ENCODE measurements around the gene SETD1A.

DNA sequence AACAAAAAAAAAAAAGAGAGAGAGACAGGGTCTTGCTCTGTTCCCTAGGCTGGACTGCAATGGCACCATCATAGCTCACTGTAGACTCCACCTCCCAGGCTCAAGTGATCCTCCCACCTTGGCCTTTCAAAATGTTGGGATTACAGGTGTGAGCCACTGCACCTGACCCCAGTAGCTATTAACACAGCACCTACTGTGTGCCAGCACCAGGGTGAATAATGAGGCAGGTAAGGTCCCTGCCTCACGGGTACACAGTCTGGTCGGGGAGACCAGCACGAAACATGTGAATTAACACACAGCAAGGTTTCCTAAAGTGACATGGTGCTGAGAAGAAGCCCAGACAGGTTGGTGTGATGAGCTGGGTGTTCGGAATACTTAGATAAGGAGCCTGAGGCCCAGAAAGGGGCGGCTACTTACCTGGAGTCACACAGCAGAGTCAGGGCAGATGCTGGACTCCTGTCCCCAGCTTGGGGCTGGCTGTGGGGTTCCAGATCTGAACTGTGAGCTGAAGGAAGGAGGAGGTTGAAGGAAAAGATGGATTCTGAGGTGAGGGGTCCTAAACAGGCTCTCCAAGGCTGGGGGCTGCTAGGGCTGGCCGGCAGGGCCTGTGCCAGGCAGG is 44.7 kb upstream of the SETD1A start:
- TF ChIP-seq POLR2A (IDR thresholded peaks at IDR 0.05; ENCODE audit: low read depth, low read length) (no peak), POLR2AphosphoS5 (IDR thresholded peaks at IDR 0.05; ENCODE audit: low read depth, low read length) (no peak), PAX5 (IDR thresholded peaks at IDR 0.05; ENCODE audit: insufficient read depth, low read length, severe bottlenecking) (no peak), TAF1 (IDR thresholded peaks at IDR 0.05; ENCODE audit: low read depth, low read length) (no peak)
